GM21786 (cell line): Measurements from ENCODE around the gene LRRC18.

Experiments used
- ATAC-seq: cut with Tn5 transposase; IDR thresholded peaks from one replicate; pipeline ENCODE4 v1.9.1; 2021; ENCODE audit not compliant: unreplicated experiment

Gene LRRC18

GRCh38 chr10:48923748-48924147 is 15.9 kb downstream of the LRRC18 start:
- no peak for ATAC-seq

- no peak for ATAC-seq
Observed at GRCh38 chr10:48913674-48914073, 26.0 kb downstream of the LRRC18 start.

- ATAC-seq: no peak
Observed at GRCh38 chr10:48910548-48910947, 29.1 kb downstream of the LRRC18 start.

- no peak for ATAC-seq
Observed at GRCh38 chr10:48907730-48908129, 31.9 kb downstream of the LRRC18 start.

GRCh38 chr10:48906841-48907240 is 32.8 kb downstream of the LRRC18 start:
- ATAC-seq: no peak

GRCh38 chr10:48905311-48905710 is 34.3 kb downstream of the LRRC18 start:
- ATAC-seq: no peak

- ATAC-seq: no peak
Observed at GRCh38 chr10:48904861-48905260, 34.8 kb downstream of the LRRC18 start.

- no peak for ATAC-seq
Observed at GRCh38 chr10:48903151-48903550, 36.5 kb downstream of the LRRC18 start.

GRCh38 chr10:48902096-48902495 is 37.5 kb downstream of the LRRC18 start:
- no peak for ATAC-seq

- ATAC-seq: no peak
Observed at GRCh38 chr10:48901319-48901718, 38.3 kb downstream of the LRRC18 start.

GRCh38 chr10:48900371-48900801 is 39.3 kb downstream of the LRRC18 start:
- no peak for ATAC-seq

- no peak for ATAC-seq
Observed at GRCh38 chr10:48899781-48900180, 39.9 kb downstream of the LRRC18 start.

GRCh38 chr10:48898426-48898825 is 41.2 kb downstream of the LRRC18 start:
- no peak for ATAC-seq

GRCh38 chr10:48897441-48897790 is 42.2 kb downstream of the LRRC18 start:
- ATAC-seq: no peak

- no peak for ATAC-seq
Observed at GRCh38 chr10:48896756-48897440, 42.7 kb downstream of the LRRC18 start.

- ATAC-seq: no peak
Observed at GRCh38 chr10:48895803-48896195, 43.8 kb downstream of the LRRC18 start.

GRCh38 chr10:48894911-48895802 is 44.5 kb downstream of the LRRC18 start:
- ATAC-seq: no peak

GRCh38 chr10:48890888-48891850 is 48.5 kb downstream of the LRRC18 start:
- no peak for ATAC-seq

GRCh38 chr10:48887982-48888381 is 51.7 kb downstream of the LRRC18 start:
- no peak for ATAC-seq

GRCh38 chr10:48885376-48885775 is 54.3 kb downstream of the LRRC18 start:
- no peak for ATAC-seq
